Adrenal gland (tissue), 12 donors: Measurements from ENCODE around the gene PTPRO. TPM values are rescaled to one million over a fixed set of nuclear protein-coding genes. Genes with fewer than 3 reads are reported as not detected.

Source experiments
- DNase-seq, 7 donors: peaks; one replicate each; pipeline ENCODE4 v3.0.0-alpha.2; 2019 to 2020
- H3K27ac ChIP-seq, 5 donors: fragments of 200-600 bp; sonication (generic) in 4 of 5; 1 replicate in 3 of 5; 2 replicates in 2 of 5; pipeline versions ENCODE4 v1.5.1 to v1.8.0; 2016 to 2020; ENCODE audit warnings: mild to moderate bottlenecking in 1 of 5
- H3K27me3 ChIP-seq: fragments of 200-600 bp; 2 replicates; pipeline ENCODE4 v1.8.0; 2021
- H3K36me3 ChIP-seq, 2 donors: fragments of 200-600 bp; replicated peaks in 1 of 2; 1 replicate in 1 of 2; 2 replicates in 1 of 2; pipeline versions ENCODE4 v1.5.1 to v1.8.0; 2018 to 2022
- H3K4me1 ChIP-seq, 2 donors: fragments of 200-600 bp; replicated peaks in 1 of 2; 1 replicate in 1 of 2; 2 replicates in 1 of 2; pipeline versions ENCODE4 v1.5.1 to v1.8.0; 2018 to 2021
- H3K4me3 ChIP-seq, 4 donors: fragments of 200-600 bp; sonication (generic) in 3 of 4; one replicate each; pipeline ENCODE4 v1.5.1; 2016 to 2018
- H3K9me3 ChIP-seq, 3 donors: fragments of 200-600 bp; sonication (generic) in 1 of 3; replicated peaks in 1 of 3; 1 replicate in 2 of 3; 2 replicates in 1 of 3; pipeline versions ENCODE4 v1.5.1 to v1.8.0; 2016 to 2021
- CTCF ChIP-seq, 6 experiments: fragments of 450-650 bp in 4 of 6; fragments of 200-600 bp in 2 of 6; sonication (generic) in 1 of 6; IDR thresholded peaks; 1 replicate in 5 of 6; 2 replicates in 1 of 6; pipeline versions ENCODE4 v1.5.1 to v1.8.0; 2016 to 2021; ENCODE audit warnings: antibody characterized with exemption in 6 of 6, mild to moderate bottlenecking in 2 of 6, moderate library complexity in 1 of 6
- POLR2A ChIP-seq, 2 donors: fragments of 450-650 bp; IDR thresholded peaks; one replicate each; pipeline ENCODE4 v1.6.1; 2017; ENCODE audit warnings: antibody characterized with exemption in 2 of 2, mild to moderate bottlenecking in 2 of 2, moderate library complexity in 1 of 2
- WGBS, 4 donors: extraction: QIAGEN DNeasy Blood & Tissue Kit in 2 of 4; methylation state at CpG; one replicate each; pipeline versions ENCODE4 v1.1.5 to v1.1.7; 2013 to 2017; 5-methylcytosine and 5-hydroxymethylcytosine counted together
- intact Hi-C, 2 donors: fragments of 100-400 bp; cut with DNase I; formaldehyde crosslinking; loops; one replicate each; pipeline versions ENCODE4 v1.14.1 to v1.15.0; 2022 to 2023
- polyA plus RNA-seq, 3 donors: library from polyadenylated mRNA; stranded (reverse); fragments of 200-250 nt in 2 of 3; fragments of 350-450 nt in 1 of 3; fragmentation: Illumina TruSeq in 1 of 3; extraction: RNeasy Lipid Tissue Mini Kit (QIAGEN cat#74804) in 1 of 3; gene quantifications; one replicate each; pipeline ENCODE4 v1.2.3, GENCODE V29; 2013 to 2014
- total RNA-seq, 9 donors: library from RNA; depleted of rRNA in 4 of 9; stranded (reverse); fragments of >200 nt in 4 of 9; fragments of 120-200 nt in 1 of 9; fragmentation: NEBNext Ultra II Directional in 1 of 9; extraction: Animal tissue kit (Norgen Biotek cat#: 25700) in 1 of 9; gene quantifications; one replicate each; pipeline versions ENCODE4 v1.1.0 to v1.2.4, GENCODE V29; 2013 to 2023
- donor health status: healthy with polysubstance abuse.
- donor health status: Bipolar disorder and iron deficiency.
- donor health status: DM: yes; HTN: yes; CAD: no.
- donor health status: DM: no; HTN: no; CAD: no.
- donor health status: DM: no; HTN: no; CAD: no.
- donor health status: DM: yes; HTN: yes; CAD: no.

PTPRO gene
- total and polyA plus RNA-seq, 12 donors: 0.36 to 11.5 (median 2.6) TPM

DNA sequence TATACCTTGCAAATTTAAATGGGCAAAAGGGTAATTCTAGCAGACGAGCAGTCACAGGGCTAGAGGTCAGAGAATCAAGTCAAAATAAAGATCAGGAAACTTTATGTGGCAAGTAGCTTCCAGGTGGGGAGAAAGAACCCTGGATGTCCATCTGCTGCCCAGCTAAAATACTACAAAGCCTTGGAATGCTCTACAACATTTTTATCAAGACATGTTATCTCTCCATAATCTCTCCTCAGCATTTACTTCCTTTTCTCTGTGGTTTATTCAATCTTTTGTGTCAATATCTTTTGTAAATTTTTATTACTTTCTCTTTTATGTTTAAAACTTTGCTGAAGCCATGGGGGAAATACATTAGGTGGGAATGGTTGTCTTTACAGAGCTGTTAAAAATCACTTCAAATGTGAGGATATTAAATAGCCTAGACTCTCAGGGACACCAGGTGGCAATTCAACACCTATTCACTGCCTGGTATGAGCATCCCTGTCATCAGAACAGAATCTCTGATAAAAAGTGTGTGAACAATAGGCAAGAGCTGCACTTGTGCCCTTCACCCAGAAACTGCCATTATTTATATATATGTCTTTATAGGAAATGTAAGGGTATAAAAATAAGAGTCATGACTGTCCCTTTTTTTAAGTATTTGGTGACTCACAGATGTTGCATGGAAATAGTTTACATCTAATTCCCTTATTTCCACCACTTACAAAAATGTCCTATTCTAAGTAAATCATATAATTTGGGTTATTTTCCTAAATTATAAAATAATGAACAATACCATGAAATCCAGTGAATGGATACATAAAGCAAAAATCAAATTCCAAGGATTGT lies 314.0 kb downstream of the PTPRO start:
- Histone ChIP-seq H3K4me3 (no peak overlapping the region), H3K4me1 (peaks cover 0 to 2% of the 10 kb centered on the region in 2 donors), H3K9me3 (no peaks in the 10 kb centered on the region), H3K27ac (no peak overlapping the region), H3K27me3 (no peaks in the 10 kb centered on the region), H3K36me3 (no peaks in the 10 kb centered on the region)
- DNase-seq: no peak
- intact Hi-C loops: no loop called here
- TF ChIP-seq POLR2A (IDR thresholded peaks at IDR 0.05) (no peak), CTCF (IDR thresholded peaks at IDR 0.05) (no peak)
- 85 to 95% (median 87%) methylated on average over 1 of the region's 1 CpG for WGBS, 4 donors

DNA sequence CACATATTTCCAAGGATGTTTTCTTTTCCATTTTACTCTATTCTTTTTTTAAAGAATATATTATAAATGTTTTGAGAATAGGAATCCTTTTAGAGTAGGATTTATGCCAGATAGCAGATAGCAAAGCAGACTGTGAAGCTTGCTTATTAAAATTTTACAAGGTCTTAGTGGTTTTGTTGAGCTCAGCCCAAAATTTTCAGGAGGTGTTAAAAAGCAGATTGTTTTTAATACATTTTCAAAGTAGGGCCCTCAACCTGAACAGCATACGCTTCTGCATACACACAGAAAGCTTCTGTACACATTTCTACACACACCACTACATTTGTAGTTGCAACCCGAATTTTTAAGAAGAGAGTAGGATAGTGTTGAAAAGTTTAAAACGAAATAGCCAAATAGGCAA lies 315.9 kb downstream of the PTPRO start:
- H3K36me3 ChIP-seq: no peaks in the 10 kb centered on the region
- no peak for DNase-seq
- H3K4me3 ChIP-seq: no peak overlapping the region
- 76 to 87% (median 80%) methylated on average over 3 of the region's 3 CpGs for WGBS, 4 donors
- no peaks in the 10 kb centered on the region for H3K27me3 ChIP-seq
- intact Hi-C loops: no loop called here
- H3K4me1 ChIP-seq: no peaks in the 10 kb centered on the region
- TF ChIP-seq POLR2A (IDR thresholded peaks at IDR 0.05): no peak
- no peak for TF ChIP-seq CTCF (IDR thresholded peaks at IDR 0.05)
- no peaks in the 10 kb centered on the region for H3K9me3 ChIP-seq
- no peak overlapping the region for H3K27ac ChIP-seq

DNA sequence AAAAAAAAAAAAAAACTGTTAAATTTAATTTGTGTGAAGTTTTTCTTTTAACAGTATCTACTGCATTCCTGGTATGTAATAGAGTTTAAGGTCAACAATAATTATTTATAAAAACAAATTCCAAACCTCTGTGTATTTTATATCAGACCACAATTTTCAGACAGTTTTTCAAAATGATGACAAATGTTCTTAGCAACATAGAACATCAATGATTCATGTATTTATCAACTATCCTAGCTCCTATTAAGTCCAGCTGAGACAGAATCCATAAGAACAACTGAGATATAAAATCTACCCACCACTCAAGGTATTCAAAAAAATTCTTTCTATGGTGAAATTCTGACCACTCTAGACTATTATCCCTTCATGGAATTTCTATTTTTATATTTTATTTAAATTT lies 322.4 kb downstream of the PTPRO start:
- no peak overlapping the region for H3K27ac ChIP-seq
- H3K4me3 ChIP-seq: no peak overlapping the region
- no peak for DNase-seq
- no peaks in the 10 kb centered on the region for H3K27me3 ChIP-seq
- H3K4me1 ChIP-seq: no peaks in the 10 kb centered on the region
- no peak for TF ChIP-seq CTCF (IDR thresholded peaks at IDR 0.05)
- no peak for TF ChIP-seq POLR2A (IDR thresholded peaks at IDR 0.05)
- intact Hi-C loops: no loop called here
- no peaks in the 10 kb centered on the region for H3K9me3 ChIP-seq
- H3K36me3 ChIP-seq: no peaks in the 10 kb centered on the region

DNA sequence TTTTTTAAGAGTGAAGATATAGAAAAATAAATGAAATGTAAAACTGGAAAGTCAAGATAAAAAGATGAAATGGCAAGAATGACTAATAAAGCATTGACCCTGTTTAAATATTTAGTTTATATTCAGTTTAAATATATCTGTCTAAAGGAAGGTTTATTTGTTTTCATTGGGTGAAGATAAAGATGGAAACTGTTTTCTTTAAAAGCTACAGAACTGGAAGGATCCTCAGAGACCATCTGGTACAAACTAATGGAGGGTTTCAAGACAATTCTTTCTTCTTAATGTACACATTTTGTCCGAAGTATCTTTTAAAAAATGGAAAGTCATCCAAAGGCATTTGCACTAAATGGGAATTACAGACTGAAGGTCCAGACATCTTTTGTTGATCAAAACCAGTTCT lies 324.3 kb downstream of the PTPRO start:
- intact Hi-C loops: no loop called here
- no peaks in the 10 kb centered on the region for H3K9me3 ChIP-seq
- no peak for DNase-seq
- H3K4me1 ChIP-seq: no peaks in the 10 kb centered on the region
- H3K4me3 ChIP-seq: no peak overlapping the region
- 0% methylated on average over 1 of the region's 1 CpG for WGBS, 4 donors
- H3K27me3 ChIP-seq: no peaks in the 10 kb centered on the region
- H3K36me3 ChIP-seq: no peaks in the 10 kb centered on the region
- TF ChIP-seq POLR2A (IDR thresholded peaks at IDR 0.05): no peak
- TF ChIP-seq CTCF (IDR thresholded peaks at IDR 0.05): no peak
- H3K27ac ChIP-seq: no peak overlapping the region

Other genes starting within 250 kb of the PTPRO start
- gene RERG, start 101.1 kb upstream of the PTPRO start, total RNA-seq: 100 to 1,000 TPM in 3 of 9 donors, 10 to 100 TPM in 6; 12.9 to 146 (median 86.1) TPM
- 10 to 100 TPM; 33.5 to 47.9 (median 39.3) TPM for gene RERG, start 101.1 kb upstream of the PTPRO start, polyA plus RNA-seq